ENCODE data around the gene STAT3. TPM values are rescaled to one million over a fixed set of nuclear protein-coding genes. Genes with fewer than 3 reads are reported as not detected.
A peak's percentile ranks its signal among the peaks of the same experiment; 100 is the strongest.

Gene STAT3
- total and polyA plus RNA-seq, 2 of the 13 experiments (the other 11 are each of a cell fraction or from before 2014, with no cell fraction given), result 61.8 to 62.4 TPM

GRCh38 chr17:42312285-42313130 lies 75.7 kb downstream of the STAT3 start:
- ChIA-PET CTCF (ENCODE audit: low intra/inter-chr PET ratio, low total read pairs) (interaction anchor here (0.5 to 1.9 kb wide), 3 partner anchors 11 to 94 kb away, joined by 4 to 10 read pairs (median 6); no protein-coding TSS in a partner anchor), POLR2A (interaction anchor here (0.6 to 3.7 kb wide), 31 partner anchors 8 to 431 kb away, joined by 3 to 47 read pairs (median 5); partner anchors contain the start of genes CAVIN1, GHDC, NAGLU and STAT3)
- Histone ChIP-seq H3K9me3 (ENCODE audit: low read length) (no peaks in the 10 kb centered on the region), H3K9ac (ENCODE audit: insufficient read depth, low read depth, low read length) (peak overlapping the region; percentile 55), H4K20me1 (ENCODE audit: insufficient read depth, low read length) (no peaks in the 10 kb centered on the region), H3K79me2 (ENCODE audit: insufficient read depth, low read length) (no peaks in the 10 kb centered on the region), H3K4me3 (replicated peaks in 1 of 3; ENCODE audit: insufficient read depth in 1 of 3, low read depth in 2 of 3, low read length in 3 of 3) (peak overlapping the region; percentile 47 to 65 (median 51)), H2AFZ (ENCODE audit: low read length) (no peak overlapping the region), H3K27me3 (ENCODE audit: control insufficient read depth in 1 of 2, insufficient read depth in 2 of 2, low read length in 2 of 2) (no peaks in the 10 kb centered on the region), H3K4me2 (ENCODE audit: low read depth, low read length) (peak overlapping the region; percentile 82), H3K36me3 (replicated peaks in 1 of 2; ENCODE audit: control insufficient read depth in 1 of 2, insufficient read depth in 2 of 2, low read length in 2 of 2) (peaks cover 2 to 15% of the 10 kb centered on the region in 2 experiments; a peak in 4 of 5 replicates), H3K27ac (ENCODE audit: extremely low read length, insufficient read depth, low read length) (peak overlapping the region; percentile 73), H3K4me1 (ENCODE audit: insufficient read depth, low read length) (peaks cover 90% of the 10 kb centered on the region)
- DNase-seq (ENCODE audit: low spot score) (peak; percentile 80), FAIRE-seq (peak; percentile 30), ATAC-seq (peak; percentile 83)
- TSS peak; percentile 50 for BruUV-seq (replicated peaks)
- in situ Hi-C loops (cut with HindIII; ENCODE audit: extremely low pct_ligation_motif_present, low pct_unique_long_range_greater_than_20kb) (no loop called here), intact Hi-C loops (cut with micrococcal nuclease; ENCODE audit: unreplicated experiment) (no loop called here)
- 9% methylated on average over 37 of the region's 54 CpGs for WGBS (ENCODE audit: low lambda C conversion rate)
- peak; percentile 45; the same call in 1 of the 2 replicates for TF ChIP-seq ZNF263 (CRISPR knock-in tag; IDR thresholded peaks at IDR 0.05)
- TF ChIP-seq ZNF547 (CRISPR knock-in tag; IDR thresholded peaks at IDR 0.05), result peak; percentile 29; the same call in 1 of the 2 replicates
- peak; percentile 74 for TF ChIP-seq PHF5A (CRISPR knock-in tag; IDR thresholded peaks at IDR 0.05; ENCODE audit: low read depth, unreplicated experiment)
- TF ChIP-seq RBM39 (IDR thresholded peaks at IDR 0.05; ENCODE audit: low read depth, low read length, poor library complexity, severe bottlenecking), result peak; percentile 80
- peak; percentile 72; the same call in 1 of the 2 replicates for TF ChIP-seq ZBTB20 (CRISPR knock-in tag; IDR thresholded peaks at IDR 0.05; ENCODE audit: borderline replicate concordance, low read depth)
- no peak for TF ChIP-seq USF2 (IDR thresholded peaks at IDR 0.05; ENCODE audit: low read depth, low read length)
- TF ChIP-seq USF2 (CRISPR knock-in tag; IDR thresholded peaks at IDR 0.05; ENCODE audit: borderline replicate concordance), result no peak; the same call in 1 of the 2 replicates
- no peak for TF ChIP-seq ZNF577 (CRISPR knock-in tag; IDR thresholded peaks at IDR 0.05; ENCODE audit: borderline replicate concordance, low read depth)
- no peak for TF ChIP-seq TBX3 (IDR thresholded peaks at IDR 0.05; ENCODE audit: borderline replicate concordance)
- peak; percentile 59; the same call in 1 of the 2 replicates for TF ChIP-seq REPIN1 (CRISPR knock-in tag; IDR thresholded peaks at IDR 0.05; ENCODE audit: borderline replicate concordance, low read depth)
- TF ChIP-seq ELF3 (CRISPR knock-in tag; IDR thresholded peaks at IDR 0.05), result peak; percentile 40; the same call in 1 of the 2 replicates
- TF ChIP-seq ZNF850 (CRISPR knock-in tag; conservative IDR thresholded peaks at IDR 0.05), result no peak; the same call in 1 of the 2 replicates
- peak; percentile 94 to 95 for TF ChIP-seq HMGXB4 (CRISPR knock-in tag; IDR thresholded peaks at IDR 0.05; ENCODE audit: borderline replicate concordance in 1 of 2, low read depth in 1 of 2)
- no peak for TF ChIP-seq FOXP1 (IDR thresholded peaks at IDR 0.05)
- no peak for TF ChIP-seq FOXP1 (CRISPR knock-in tag; IDR thresholded peaks at IDR 0.05)
- TF ChIP-seq ZNF770 (CRISPR knock-in tag; IDR thresholded peaks at IDR 0.05), result peak; percentile 22; the same call in 1 of the 2 replicates
- TF ChIP-seq ZNF333 (CRISPR knock-in tag; IDR thresholded peaks at IDR 0.05; ENCODE audit: borderline replicate concordance), result peak; percentile 62; the same call in 1 of the 2 replicates
